ENCODE results near the gene ARFRP1.
"Not testable (repeated sequence)": the region's sequence is repeated elsewhere in the genome, so short reads cannot be mapped to it uniquely, and the experiment has no call there.

ARFRP1 gene

GRCh38 chr20:63732118-63733095 lies 24.6 kb upstream of the ARFRP1 start:
- no peak for DNase-seq

- DNase-seq: no peak
Measured at GRCh38 chr20:63731410-63731809, 23.6 kb upstream of the ARFRP1 start.

- DNase-seq: not testable (repeated sequence)
Measured at GRCh38 chr20:63730189-63730733, 22.5 kb upstream of the ARFRP1 start.

- DNase-seq: not testable (repeated sequence)
Measured at GRCh38 chr20:63722967-63723622, 15.3 kb upstream of the ARFRP1 start.

- no peak for DNase-seq
Measured at GRCh38 chr20:63718996-63719395, 11.2 kb upstream of the ARFRP1 start.

GRCh38 chr20:63714858-63715257 lies 7.1 kb upstream of the ARFRP1 start:
- DNase-seq: no peak

- DNase-seq: no peak
Measured at GRCh38 chr20:63712191-63712590, 4.4 kb upstream of the ARFRP1 start.

GRCh38 chr20:63711085-63711645 lies 3.4 kb upstream of the ARFRP1 start:
- DNase-seq: no peak

- DNase-seq: no peak
Measured at GRCh38 chr20:63709149-63709527, 1.4 kb upstream of the ARFRP1 start.

- peak; percentile 52 for DNase-seq
Measured at GRCh38 chr20:63708301-63709148, 749 bp upstream of the ARFRP1 start.

- DNase-seq: peak; percentile 80
Measured at GRCh38 chr20:63706852-63707557, 771 bp downstream of the ARFRP1 start.

- no peak for DNase-seq
Measured at GRCh38 chr20:63706027-63706695, 1.6 kb downstream of the ARFRP1 start.

- DNase-seq: no peak
Measured at GRCh38 chr20:63705232-63706026, 2.3 kb downstream of the ARFRP1 start.

GRCh38 chr20:63704749-63705117 lies 3.0 kb downstream of the ARFRP1 start:
- peak; percentile 48 for DNase-seq

GRCh38 chr20:63703976-63704748 lies 3.6 kb downstream of the ARFRP1 start:
- DNase-seq: peak; percentile 48

- DNase-seq: peak; percentile 44
Measured at GRCh38 chr20:63703471-63703975, 4.3 kb downstream of the ARFRP1 start.

- DNase-seq: no peak
Measured at GRCh38 chr20:63702751-63703470, 4.9 kb downstream of the ARFRP1 start.

- DNase-seq: no peak
Measured at GRCh38 chr20:63702036-63702665, 5.6 kb downstream of the ARFRP1 start.
